Measurements from ENCODE around the gene GMPR. TPM values are rescaled to one million over a fixed set of nuclear protein-coding genes. Genes with fewer than 3 reads are reported as not detected.

GMPR gene
- polyA plus RNA-seq, 1 experiment, result 8.6 TPM

DNA sequence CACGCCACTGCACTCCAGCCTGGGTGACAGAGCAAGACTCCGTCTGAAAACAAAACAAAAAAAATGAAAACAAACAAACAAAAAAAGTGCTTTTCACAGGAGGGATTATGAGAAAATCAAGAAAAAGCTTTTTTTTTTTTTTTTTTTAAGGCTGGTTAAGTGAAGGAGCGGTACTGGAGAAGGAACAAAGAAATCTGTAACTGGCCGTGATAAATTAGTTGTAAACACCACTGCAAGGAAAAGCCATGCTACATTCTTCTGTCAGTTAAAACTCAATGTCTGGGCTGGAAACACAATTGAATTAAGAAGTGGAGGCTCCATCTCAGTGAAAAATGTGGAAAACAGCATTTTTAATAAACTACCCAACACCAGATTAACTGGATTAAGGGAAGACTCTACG lies 6.3 kb upstream of the GMPR start:
- Histone ChIP-seq H3K9me3 (ENCODE audit: control insufficient read depth, insufficient read depth, low read length) (no peaks in the 10 kb centered on the region), H3K4me3 (ENCODE audit: low read depth, low read length) (no peak overlapping the region), H3K27ac (ENCODE audit: low read depth, low read length) (no peak overlapping the region), H3K27me3 (ENCODE audit: control insufficient read depth, insufficient read depth, low read length) (peaks cover 3% of the 10 kb centered on the region)
- CTCF ChIA-PET, result no interaction called here
- DNase-seq (ENCODE audit: low read depth, low spot score), result no peak
- TF ChIP-seq CTCF (IDR thresholded peaks at IDR 0.05; ENCODE audit: low read depth, low read length), result no peak
- POLR2A ChIA-PET, result no interaction called here

DNA sequence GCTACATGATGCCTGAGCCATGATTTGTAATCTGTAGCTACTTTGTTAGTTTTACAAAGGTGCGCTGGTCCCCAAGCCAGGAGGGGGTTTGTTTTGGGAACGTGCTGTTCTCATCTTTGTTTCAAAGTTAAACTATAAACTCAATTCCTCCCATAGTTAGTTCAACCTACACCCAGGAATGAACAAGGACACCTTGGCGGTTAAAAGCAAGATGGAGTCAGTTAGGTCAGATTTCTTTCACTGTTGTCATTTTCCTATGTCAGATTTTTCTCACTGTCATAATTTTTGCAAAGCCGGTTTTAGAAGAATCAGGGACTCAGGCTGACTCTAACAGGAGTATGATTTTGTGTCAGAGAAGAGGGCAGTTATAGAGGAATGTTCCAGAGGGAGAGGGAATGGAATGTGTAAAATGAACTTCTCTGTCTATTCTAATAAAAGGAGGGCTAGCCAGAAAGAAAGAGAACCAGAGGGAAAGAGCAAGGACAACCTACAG lies 2.3 kb upstream of the GMPR start:
- no peak for DNase-seq (ENCODE audit: low read depth, low spot score)
- no peak overlapping the region for H3K4me3 ChIP-seq (ENCODE audit: low read depth, low read length)
- ChIA-PET POLR2A (no interaction called here), CTCF (interaction anchor here (1.1 to 1.4 kb wide), 2 partner anchors 30 to 53 kb away, joined by 4 read pairs; no protein-coding TSS in a partner anchor)
- H3K27ac ChIP-seq (ENCODE audit: low read depth, low read length), result no peak overlapping the region
- H3K27me3 ChIP-seq (ENCODE audit: control insufficient read depth, insufficient read depth, low read length), result no peaks in the 10 kb centered on the region
- no peak for TF ChIP-seq CTCF (IDR thresholded peaks at IDR 0.05; ENCODE audit: low read depth, low read length)
- no peaks in the 10 kb centered on the region; the same call in 1 of the 2 replicates for H3K9me3 ChIP-seq (ENCODE audit: control insufficient read depth, insufficient read depth, low read length)

DNA sequence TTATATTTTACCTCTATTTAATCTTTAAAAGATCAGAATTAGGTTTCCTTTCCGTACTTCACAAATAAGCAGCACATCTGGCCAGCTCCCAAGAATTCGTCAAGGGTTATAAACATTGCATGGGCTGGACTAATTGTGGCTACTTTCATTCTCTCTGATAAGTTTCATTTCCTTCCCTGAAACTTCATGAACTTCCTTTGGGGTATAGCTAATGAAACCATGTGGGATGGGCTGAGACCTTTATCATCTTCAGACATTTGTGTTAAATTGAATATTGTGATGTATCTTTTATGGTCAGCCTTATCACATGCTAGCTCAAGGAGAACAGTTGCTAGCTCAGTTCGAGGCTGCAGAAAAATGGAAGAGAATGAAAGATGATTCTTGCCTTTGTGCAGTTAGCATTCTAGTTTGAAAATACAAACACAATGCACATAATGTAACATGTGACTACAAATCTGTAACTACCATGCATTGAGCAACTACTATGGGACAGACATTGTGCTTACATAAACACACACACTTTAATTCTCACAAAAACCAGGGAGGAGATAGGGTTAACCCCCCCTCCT lies 1.7 kb upstream of the GMPR start:
- Histone ChIP-seq H3K4me3 (ENCODE audit: low read depth, low read length) (peak overlapping the region; percentile 23), H3K9me3 (ENCODE audit: control insufficient read depth, insufficient read depth, low read length) (no peaks in the 10 kb centered on the region; the same call in 1 of the 2 replicates), H3K27ac (ENCODE audit: low read depth, low read length) (no peak overlapping the region), H3K27me3 (ENCODE audit: control insufficient read depth, insufficient read depth, low read length) (no peaks in the 10 kb centered on the region)
- TF ChIP-seq CTCF (IDR thresholded peaks at IDR 0.05; ENCODE audit: low read depth, low read length), result no peak
- CTCF ChIA-PET, result interaction anchor here (1.1 kb wide), 1 partner anchor 31 kb away, joined by 4 read pairs; no protein-coding TSS in a partner anchor
- POLR2A ChIA-PET, result no interaction called here
- peak; percentile 21 for DNase-seq (ENCODE audit: low read depth, low spot score)

GRCh38 chr6:16237242-16237641 lies 1.1 kb upstream of the GMPR start:
- no peak for DNase-seq (ENCODE audit: low read depth, low spot score)

More at GRCh38 chr6:16237242-16237641, 1.1 kb upstream of the GMPR start:
- H3K27me3 ChIP-seq (ENCODE audit: control insufficient read depth, insufficient read depth, low read length), result no peaks in the 10 kb centered on the region
- no peak for TF ChIP-seq CTCF (IDR thresholded peaks at IDR 0.05; ENCODE audit: low read depth, low read length)
- ChIA-PET POLR2A (no interaction called here), CTCF (interaction anchor here (1.1 kb wide), 2 partner anchors 31 to 48 kb away, joined by 3 to 4 read pairs; no protein-coding TSS in a partner anchor)
- no peak overlapping the region for H3K27ac ChIP-seq (ENCODE audit: low read depth, low read length)
- H3K4me3 ChIP-seq (ENCODE audit: low read depth, low read length), result no peak overlapping the region
- no peaks in the 10 kb centered on the region; the same call in 1 of the 2 replicates for H3K9me3 ChIP-seq (ENCODE audit: control insufficient read depth, insufficient read depth, low read length)
